WI38 (cell line): ENCODE data around the gene SIDT1.

ENCODE experiments used
- H3K4me3 ChIP-seq: 2 replicates; pipeline ENCODE4 v1.5.1; 2011; ENCODE audit warnings: low read depth, mild to moderate bottlenecking, control low read depth, low read length
- TF ChIP-seq, protein P1 (sequence below): IDR thresholded peaks from 2 replicates; pipeline ENCODE4 v1.5.1; 2012; ENCODE audit warnings: low read depth, mild to moderate bottlenecking, control low read depth, low read length

Gene SIDT1

DNA sequence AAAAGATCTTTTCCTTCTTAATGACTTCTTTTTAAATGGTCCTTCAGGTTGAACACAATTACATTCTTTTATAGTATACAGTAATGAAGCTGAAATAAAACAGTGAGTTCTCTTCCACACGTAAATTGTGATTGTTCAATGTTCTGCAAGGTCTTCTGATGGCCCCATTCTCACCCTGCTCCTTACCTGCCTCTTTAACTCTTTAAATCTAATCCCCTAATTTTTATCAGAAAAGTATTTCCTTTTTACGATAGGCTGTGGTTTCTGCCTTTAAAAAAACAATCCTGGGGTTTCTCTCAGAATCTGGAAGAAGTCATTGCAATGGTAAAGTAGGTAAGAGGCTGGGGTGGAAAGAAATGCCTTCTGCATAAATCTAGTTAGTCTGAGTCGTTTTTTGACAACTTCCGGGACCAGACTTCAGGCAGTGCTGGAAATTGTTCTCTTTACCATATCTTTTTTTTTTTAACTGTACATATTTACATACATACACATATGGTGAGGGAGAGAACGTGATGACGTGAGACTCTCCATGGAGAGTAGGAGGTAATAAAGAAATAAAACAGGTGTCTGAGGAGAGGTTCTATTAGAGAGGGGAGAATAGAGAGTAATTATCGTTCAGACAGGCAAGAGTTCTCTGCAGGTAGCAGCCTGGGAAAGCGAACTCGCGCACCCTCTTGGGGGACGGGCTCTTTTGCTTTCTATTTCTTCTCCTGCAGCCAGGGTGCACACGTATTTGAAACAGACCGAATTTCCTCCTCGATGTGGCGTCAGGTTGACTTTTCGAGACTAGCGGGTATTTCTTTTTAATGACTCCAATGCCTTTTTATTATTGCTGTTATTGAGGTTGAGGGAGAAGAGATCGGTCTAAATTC, at the start of gene SIDT1:
Gene SIDT1, plus strand, starts transcription at position 730 of the 872 bp plus-strand sequence. CDS start 467 bp downstream, outside the sequence.
- TF ChIP-seq, protein P1, sequence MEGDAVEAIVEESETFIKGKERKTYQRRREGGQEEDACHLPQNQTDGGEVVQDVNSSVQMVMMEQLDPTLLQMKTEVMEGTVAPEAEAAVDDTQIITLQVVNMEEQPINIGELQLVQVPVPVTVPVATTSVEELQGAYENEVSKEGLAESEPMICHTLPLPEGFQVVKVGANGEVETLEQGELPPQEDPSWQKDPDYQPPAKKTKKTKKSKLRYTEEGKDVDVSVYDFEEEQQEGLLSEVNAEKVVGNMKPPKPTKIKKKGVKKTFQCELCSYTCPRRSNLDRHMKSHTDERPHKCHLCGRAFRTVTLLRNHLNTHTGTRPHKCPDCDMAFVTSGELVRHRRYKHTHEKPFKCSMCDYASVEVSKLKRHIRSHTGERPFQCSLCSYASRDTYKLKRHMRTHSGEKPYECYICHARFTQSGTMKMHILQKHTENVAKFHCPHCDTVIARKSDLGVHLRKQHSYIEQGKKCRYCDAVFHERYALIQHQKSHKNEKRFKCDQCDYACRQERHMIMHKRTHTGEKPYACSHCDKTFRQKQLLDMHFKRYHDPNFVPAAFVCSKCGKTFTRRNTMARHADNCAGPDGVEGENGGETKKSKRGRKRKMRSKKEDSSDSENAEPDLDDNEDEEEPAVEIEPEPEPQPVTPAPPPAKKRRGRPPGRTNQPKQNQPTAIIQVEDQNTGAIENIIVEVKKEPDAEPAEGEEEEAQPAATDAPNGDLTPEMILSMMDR: no peak
- peak within 1 kb of the TSS; percentile 48 for H3K4me3 ChIP-seq

DNA sequence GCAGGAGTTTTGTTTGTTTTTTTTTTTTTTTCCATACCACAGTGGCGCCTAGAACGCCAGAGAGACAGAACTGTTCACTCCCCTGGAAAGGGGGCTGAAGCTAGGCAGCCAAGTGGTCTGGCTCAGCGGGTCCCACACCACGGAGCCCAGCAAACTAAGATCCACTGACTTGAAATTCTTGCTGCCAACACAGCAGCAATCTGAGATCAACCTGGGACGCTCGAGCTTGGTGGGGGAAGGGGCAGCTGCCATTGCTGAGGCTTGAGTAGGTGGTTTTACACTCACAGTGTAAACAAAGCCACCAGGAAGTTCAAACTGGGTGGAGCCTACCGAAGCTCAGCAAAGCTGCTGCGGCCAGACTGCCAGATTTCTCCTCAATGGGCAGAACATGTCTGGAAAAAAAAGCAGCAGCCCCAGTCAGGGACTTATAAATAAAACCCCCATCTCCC, 47.2 kb upstream of the SIDT1 start:
- TF ChIP-seq, protein P1: no peak

DNA sequence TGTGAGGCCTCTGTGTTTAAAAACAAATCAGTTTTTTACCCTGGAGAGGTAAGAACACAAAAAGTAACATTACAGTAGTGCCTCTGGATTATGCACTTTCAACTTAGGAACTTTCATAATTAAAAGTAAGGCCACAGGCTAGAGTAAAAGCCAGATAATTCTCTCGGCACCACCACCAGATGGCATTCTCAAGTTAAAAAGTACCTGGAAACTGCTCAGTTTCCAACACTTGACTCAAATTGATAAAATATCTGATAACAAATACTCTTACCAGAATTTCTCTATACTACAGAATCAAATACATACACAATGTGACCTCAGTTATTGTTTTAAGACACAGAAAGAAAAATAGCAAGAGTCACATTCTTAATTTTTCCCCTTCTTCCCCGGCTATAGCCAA, 37.3 kb upstream of the SIDT1 start:
- TF ChIP-seq, protein P1: no peak
- no peak overlapping the region for H3K4me3 ChIP-seq

More for the DNA sequence above, 47.2 kb upstream of the SIDT1 start:
- no peak overlapping the region for H3K4me3 ChIP-seq

DNA sequence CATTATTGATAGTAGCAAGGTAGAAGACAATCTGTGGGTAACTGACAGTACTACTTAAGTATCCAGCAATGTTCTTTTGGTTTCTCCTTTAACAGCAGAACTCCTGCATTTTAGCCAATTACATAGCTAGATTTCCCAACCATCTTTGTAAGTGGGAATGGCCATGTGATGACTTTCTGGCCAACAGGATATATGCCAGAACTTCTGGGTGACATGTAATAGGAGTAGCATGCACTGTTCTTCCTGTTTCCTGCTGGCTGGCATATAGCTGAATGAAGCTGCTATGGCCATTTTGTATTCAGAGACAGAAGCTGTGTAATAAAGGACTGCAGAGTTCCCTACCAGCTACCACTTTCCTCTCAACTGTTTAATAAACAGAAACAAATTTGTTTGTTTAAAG, 35.4 kb upstream of the SIDT1 start:
- H3K4me3 ChIP-seq: no peak overlapping the region
- TF ChIP-seq, protein P1: no peak

DNA sequence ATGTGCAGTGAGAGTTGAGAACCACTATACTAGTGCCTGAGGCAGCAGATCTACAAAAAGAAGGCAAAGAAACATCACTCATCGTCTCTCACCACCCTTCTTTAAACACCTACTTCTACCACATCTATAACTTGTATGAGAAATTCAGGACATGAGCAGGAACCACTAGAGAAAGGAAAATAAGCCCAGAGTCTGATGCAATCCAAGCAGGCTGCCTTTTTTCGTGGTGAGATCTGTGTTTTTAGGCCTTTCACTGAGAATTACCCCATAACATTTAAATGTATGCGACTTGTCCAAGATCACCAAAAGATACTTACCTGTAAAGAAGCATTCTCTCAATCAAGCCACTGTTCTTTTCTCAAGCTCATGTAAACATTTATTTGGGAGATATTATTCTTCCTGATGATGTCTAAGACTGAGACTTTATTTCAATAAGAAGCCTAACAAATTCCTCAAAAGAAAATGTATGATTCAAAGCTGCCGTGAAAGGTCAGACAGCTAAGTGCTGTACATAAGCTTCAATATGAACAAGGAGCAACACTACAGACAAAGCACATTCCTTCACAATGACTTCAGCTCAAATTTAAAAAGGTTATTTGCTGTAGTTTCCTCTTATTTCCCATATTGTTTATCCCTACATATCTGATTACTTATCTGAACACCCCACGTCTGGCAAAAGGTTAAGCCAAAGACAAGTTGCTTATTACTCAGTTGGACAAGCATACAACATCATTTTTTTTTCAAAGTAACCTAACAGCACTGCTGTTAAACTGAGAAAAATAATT, 33.9 kb upstream of the SIDT1 start:
- H3K4me3 ChIP-seq: no peak overlapping the region
- TF ChIP-seq, protein P1: no peak

DNA sequence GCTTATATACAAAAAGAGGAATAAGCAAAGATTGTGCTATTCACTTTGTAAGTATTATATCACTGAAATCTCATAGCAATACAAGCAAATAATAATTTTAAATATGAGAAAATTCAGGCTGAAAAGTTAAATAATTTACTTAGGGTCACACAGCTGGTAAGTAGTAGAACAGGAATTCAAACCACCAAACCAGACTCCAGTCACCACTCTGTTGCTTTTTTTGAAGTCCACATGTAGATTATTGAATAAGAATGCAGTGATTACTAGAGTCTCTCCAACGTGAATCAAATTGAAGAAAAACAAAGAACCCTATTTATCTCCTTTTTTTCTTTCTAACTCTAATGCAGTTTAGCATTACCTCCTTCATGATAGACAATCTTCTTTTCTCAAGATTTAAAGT, 33.3 kb upstream of the SIDT1 start:
- TF ChIP-seq, protein P1: no peak
- H3K4me3 ChIP-seq: no peak overlapping the region
